ENCODE data around the gene PCDHB2. TPM values are rescaled to one million over a fixed set of nuclear protein-coding genes. Genes with fewer than 3 reads are reported as not detected.
A peak's percentile ranks its signal among the peaks of the same experiment; 100 is the strongest.
"Not testable (repeated sequence)": the region's sequence is repeated elsewhere in the genome, so short reads cannot be mapped to it uniquely, and the experiment has no call there.

Gene PCDHB2
- total and polyA plus RNA-seq, 4 donors, result 5.2 to 10.8 (median 8.1) TPM

DNA sequence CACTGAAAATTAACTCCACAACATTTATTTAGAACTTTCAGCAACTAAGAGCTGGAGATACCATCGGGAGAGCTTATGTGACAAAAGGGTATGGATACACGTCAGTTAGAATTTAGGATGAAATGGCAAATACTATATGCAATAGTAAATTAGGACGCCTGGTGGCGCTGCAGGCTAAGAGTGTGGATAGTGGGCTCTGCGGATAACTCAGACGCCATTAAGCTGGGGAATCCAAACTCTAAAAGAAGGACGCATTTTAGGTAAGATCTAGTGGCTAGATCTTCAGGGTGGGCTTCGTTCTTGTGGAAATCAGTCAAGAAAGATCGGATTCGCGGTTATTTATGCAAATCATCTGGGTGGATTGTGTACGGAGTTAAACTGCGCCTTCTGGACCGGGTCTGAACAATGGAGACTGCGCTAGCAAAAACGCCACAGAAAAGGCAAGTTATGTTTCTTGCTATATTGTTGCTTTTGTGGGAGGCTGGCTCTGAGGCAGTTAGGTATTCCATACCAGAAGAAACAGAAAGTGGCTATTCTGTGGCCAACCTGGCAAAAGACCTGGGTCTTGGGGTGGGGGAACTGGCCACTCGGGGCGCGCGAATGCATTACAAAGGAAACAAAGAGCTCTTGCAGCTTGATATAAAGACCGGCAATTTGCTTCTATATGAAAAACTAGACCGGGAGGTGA, 40.8 kb downstream of the PCDHB2 start, which contains the start of gene PCDHB5:
TSS of gene PCDHB5 (plus strand) at position 177 of the 688 bp plus-strand sequence. CDS start at position 406, 229 bp downstream.
- no peak within 1 kb of the TSS for H3K27ac ChIP-seq (ENCODE audit: low read depth, low read length)
- H3K9me3 ChIP-seq (ENCODE audit: control insufficient read depth, insufficient read depth, low read length), result peaks cover 17% of the 10 kb centered on the region

DNA sequence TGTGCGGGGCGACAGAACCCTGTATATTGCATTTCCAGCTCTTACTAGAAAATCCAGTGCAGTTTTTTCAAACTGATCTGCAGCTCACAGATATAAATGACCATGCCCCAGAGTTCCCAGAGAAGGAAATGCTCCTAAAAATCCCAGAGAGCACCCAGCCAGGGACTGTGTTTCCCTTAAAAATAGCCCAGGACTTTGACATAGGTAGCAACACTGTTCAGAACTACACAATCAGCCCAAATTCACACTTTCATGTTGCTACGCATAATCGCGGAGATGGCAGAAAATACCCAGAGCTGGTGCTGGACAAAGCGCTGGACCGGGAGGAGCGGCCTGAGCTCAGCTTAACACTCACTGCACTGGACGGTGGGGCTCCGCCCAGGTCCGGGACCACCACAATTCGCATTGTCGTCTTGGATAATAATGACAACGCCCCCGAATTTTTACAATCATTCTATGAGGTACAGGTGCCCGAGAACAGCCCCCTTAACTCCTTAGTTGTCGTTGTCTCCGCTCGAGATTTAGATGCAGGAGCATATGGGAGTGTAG, 41.4 kb downstream of the PCDHB2 start:
- H3K9me3 ChIP-seq (ENCODE audit: control insufficient read depth, insufficient read depth, low read length), result peaks cover 17% of the 10 kb centered on the region
- H3K4me1 ChIP-seq (ENCODE audit: control insufficient read depth, insufficient read depth, low read length), result no peaks in the 10 kb centered on the region
- no peaks in the 10 kb centered on the region for H3K36me3 ChIP-seq (ENCODE audit: control insufficient read depth, insufficient read depth, low read length)
- peaks cover 3% of the 10 kb centered on the region for H3K27me3 ChIP-seq (ENCODE audit: control insufficient read depth, insufficient read depth, low read length)
- 34% methylated on average over 13 of the region's 19 CpGs for WGBS (ENCODE audit: insufficient coverage)
- no peak overlapping the region for H3K27ac ChIP-seq (ENCODE audit: low read depth, low read length)
- DNase-seq (ENCODE audit: low read depth in 4 of 6, low spot score in 6 of 6), result peak in 1 of 6 donors; percentile 0
- H3K4me3 ChIP-seq (ENCODE audit: low read depth, low read length), result peak overlapping the region; percentile 4

More for the DNA sequence above, 40.8 kb downstream of the PCDHB2 start, which contains the start of gene PCDHB5:
- no peaks in the 10 kb centered on the region for H3K4me1 ChIP-seq (ENCODE audit: control insufficient read depth, insufficient read depth, low read length)
- 14% methylated on average over 20 of the region's 22 CpGs for WGBS (ENCODE audit: insufficient coverage)
- H3K36me3 ChIP-seq (ENCODE audit: control insufficient read depth, insufficient read depth, low read length), result no peaks in the 10 kb centered on the region
- DNase-seq (ENCODE audit: low read depth in 4 of 6, low spot score in 6 of 6), result peak in 2 of 6 donors; percentile 40 to 49
- peak within 1 kb of the TSS; percentile 4 for H3K4me3 ChIP-seq (ENCODE audit: low read depth, low read length)
- peaks cover 3% of the 10 kb centered on the region for H3K27me3 ChIP-seq (ENCODE audit: control insufficient read depth, insufficient read depth, low read length)

DNA sequence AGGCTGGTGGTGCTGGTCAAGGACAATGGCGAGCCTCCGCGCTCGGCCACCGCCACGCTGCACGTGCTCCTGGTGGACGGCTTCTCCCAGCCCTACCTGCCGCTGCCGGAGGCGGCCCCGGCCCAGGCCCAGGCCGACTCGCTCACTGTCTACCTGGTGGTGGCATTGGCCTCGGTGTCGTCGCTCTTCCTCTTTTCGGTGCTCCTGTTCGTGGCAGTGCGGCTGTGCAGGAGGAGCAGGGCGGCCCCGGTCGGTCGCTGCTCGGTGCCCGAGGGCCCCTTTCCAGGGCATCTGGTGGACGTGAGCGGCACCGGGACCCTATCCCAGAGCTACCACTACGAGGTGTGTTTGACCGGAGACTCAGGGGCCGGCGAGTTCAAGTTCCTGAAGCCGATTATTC, 42.9 kb downstream of the PCDHB2 start:
- not testable (repeated sequence) for H3K27me3 ChIP-seq (ENCODE audit: control insufficient read depth, insufficient read depth, low read length); H3K36me3 ChIP-seq (ENCODE audit: control insufficient read depth, insufficient read depth, low read length); H3K4me1 ChIP-seq (ENCODE audit: control insufficient read depth, insufficient read depth, low read length); H3K4me3 ChIP-seq (ENCODE audit: low read depth, low read length); H3K27ac ChIP-seq (ENCODE audit: low read depth, low read length); DNase-seq (ENCODE audit: low read depth in 4 of 6, low spot score in 6 of 6)
- peaks cover 17% of the 10 kb centered on the region for H3K9me3 ChIP-seq (ENCODE audit: control insufficient read depth, insufficient read depth, low read length)
- WGBS (ENCODE audit: insufficient coverage), result 34% methylated on average over 27 of the region's 34 CpGs

Other genes starting within 250 kb of the PCDHB2 start
- 1 to 10 TPM; 1.2 to 4.1 TPM for gene PCDHA9, start 246.2 kb upstream of the PCDHB2 start, total RNA-seq
- 1 to 10 TPM in 1 of 2 donors, under 1 TPM in 1; 0.11 to 3.5 TPM for gene PCDHA9, start 246.2 kb upstream of the PCDHB2 start, polyA plus RNA-seq (ENCODE audit: insufficient read length in 2 of 2)
- 1 to 10 TPM; 2.6 to 4.6 TPM for gene PCDHA10, start 238.7 kb upstream of the PCDHB2 start, total RNA-seq
- 10 to 100 TPM in 1 of 2 donors, 1 to 10 TPM in 1; 1.1 to 10.8 TPM for gene PCDHA10, start 238.7 kb upstream of the PCDHB2 start, polyA plus RNA-seq (ENCODE audit: insufficient read length in 2 of 2)
- gene PCDHA11, start 225.7 kb upstream of the PCDHB2 start, total RNA-seq, result 10 to 100 TPM in 1 of 2 donors, 1 to 10 TPM in 1; 3.0 to 10.8 TPM
- gene PCDHA11, start 225.7 kb upstream of the PCDHB2 start, polyA plus RNA-seq (ENCODE audit: insufficient read length in 2 of 2), result 10 to 100 TPM; 10.6 to 13.0 TPM
- gene PCDHA12, start 219.3 kb upstream of the PCDHB2 start, total RNA-seq, result 1 to 10 TPM; 2.5 to 3.8 TPM
- gene PCDHA12, start 219.3 kb upstream of the PCDHB2 start, polyA plus RNA-seq (ENCODE audit: insufficient read length in 2 of 2), result 1 to 10 TPM; 3.4 to 4.8 TPM
- 10 to 100 TPM in 1 of 2 donors, 1 to 10 TPM in 1; 1.9 to 12.4 TPM for gene PCDHA13, start 212.5 kb upstream of the PCDHB2 start, total RNA-seq
- 1 to 10 TPM; 3.6 to 5.7 TPM for gene PCDHA13, start 212.5 kb upstream of the PCDHB2 start, polyA plus RNA-seq (ENCODE audit: insufficient read length in 2 of 2)
- 10 to 100 TPM in 1 of 2 donors, 1 to 10 TPM in 1; 3.3 to 14.2 TPM for gene PCDHAC1, start 168.3 kb upstream of the PCDHB2 start, total RNA-seq
- 1 to 10 TPM; 3.6 to 3.8 TPM for gene PCDHAC1, start 168.3 kb upstream of the PCDHB2 start, polyA plus RNA-seq (ENCODE audit: insufficient read length in 2 of 2)
- 10 to 100 TPM in 1 of 2 donors, 1 to 10 TPM in 1; 6.3 to 27.1 TPM for gene PCDHAC2, start 128.1 kb upstream of the PCDHB2 start, total RNA-seq
- 10 to 100 TPM; 13.5 to 14.1 TPM for gene PCDHAC2, start 128.1 kb upstream of the PCDHB2 start, polyA plus RNA-seq (ENCODE audit: insufficient read length in 2 of 2)
- gene PCDHB1, start 43.2 kb upstream of the PCDHB2 start, total RNA-seq, result under 1 TPM; 0.06 to 0.20 TPM
- gene PCDHB1, start 43.2 kb upstream of the PCDHB2 start, polyA plus RNA-seq (ENCODE audit: insufficient read length in 2 of 2), result under 1 TPM; 0.05 to 0.11 TPM
- 1 to 10 TPM; 2.7 to 5.5 TPM for gene PCDHB3, start 5.9 kb downstream of the PCDHB2 start, total RNA-seq
- 1 to 10 TPM; 2.8 to 4.5 TPM for gene PCDHB3, start 5.9 kb downstream of the PCDHB2 start, polyA plus RNA-seq (ENCODE audit: insufficient read length in 2 of 2)
- 1 to 10 TPM; 3.2 to 4.1 TPM for gene PCDHB4, start 27.2 kb downstream of the PCDHB2 start, total RNA-seq
- gene PCDHB4, start 27.2 kb downstream of the PCDHB2 start, polyA plus RNA-seq (ENCODE audit: insufficient read length in 2 of 2), result 1 to 10 TPM; 5.4 to 6.3 TPM
- gene PCDHB5, start 40.6 kb downstream of the PCDHB2 start, total RNA-seq, result 10 to 100 TPM in 1 of 2 donors, 1 to 10 TPM in 1; 8.0 to 10.6 TPM
- gene PCDHB5, start 40.6 kb downstream of the PCDHB2 start, polyA plus RNA-seq (ENCODE audit: insufficient read length in 2 of 2), result 1 to 10 TPM; 5.9 to 6.6 TPM
- 1 to 10 TPM; 1.9 to 2.7 TPM for gene PCDHB6, start 55.4 kb downstream of the PCDHB2 start, total RNA-seq
- 1 to 10 TPM; 5.4 to 5.5 TPM for gene PCDHB6, start 55.4 kb downstream of the PCDHB2 start, polyA plus RNA-seq (ENCODE audit: insufficient read length in 2 of 2)
- gene PCDHB7, start 78.0 kb downstream of the PCDHB2 start, total RNA-seq, result 1 to 10 TPM; 4.6 to 5.2 TPM
- 1 to 10 TPM; 5.2 to 5.5 TPM for gene PCDHB7, start 78.0 kb downstream of the PCDHB2 start, polyA plus RNA-seq (ENCODE audit: insufficient read length in 2 of 2)
- 1 to 10 TPM; 1.7 to 1.9 TPM for gene PCDHB8, start 83.2 kb downstream of the PCDHB2 start, total RNA-seq
- gene PCDHB8, start 83.2 kb downstream of the PCDHB2 start, polyA plus RNA-seq (ENCODE audit: insufficient read length in 2 of 2), result 1 to 10 TPM; 2.2 to 3.0 TPM
- gene PCDHB16, start 87.8 kb downstream of the PCDHB2 start, total RNA-seq, result 1 to 10 TPM; 3.9 to 4.7 TPM
- 1 to 10 TPM; 4.9 to 6.5 TPM for gene PCDHB16, start 87.8 kb downstream of the PCDHB2 start, polyA plus RNA-seq (ENCODE audit: insufficient read length in 2 of 2)
- gene PCDHB9, start 92.5 kb downstream of the PCDHB2 start, total RNA-seq, result 1 to 10 TPM; 2.9 to 3.5 TPM
- gene PCDHB9, start 92.5 kb downstream of the PCDHB2 start, polyA plus RNA-seq (ENCODE audit: insufficient read length in 2 of 2), result 1 to 10 TPM; 7.0 to 8.5 TPM
- 1 to 10 TPM; 5.9 to 9.3 TPM for gene PCDHB10, start 97.7 kb downstream of the PCDHB2 start, total RNA-seq
- 10 to 100 TPM; 11.6 to 15.8 TPM for gene PCDHB10, start 97.7 kb downstream of the PCDHB2 start, polyA plus RNA-seq (ENCODE audit: insufficient read length in 2 of 2)
- gene PCDHB11, start 105.0 kb downstream of the PCDHB2 start, total RNA-seq, result 1 to 10 TPM; 7.6 to 9.7 TPM
- gene PCDHB11, start 105.0 kb downstream of the PCDHB2 start, polyA plus RNA-seq (ENCODE audit: insufficient read length in 2 of 2), result 1 to 10 TPM; 3.8 to 3.9 TPM
- gene PCDHB12, start 114.1 kb downstream of the PCDHB2 start, total RNA-seq, result 10 to 100 TPM in 1 of 2 donors, 1 to 10 TPM in 1; 5.3 to 10.7 TPM
- gene PCDHB12, start 114.1 kb downstream of the PCDHB2 start, polyA plus RNA-seq (ENCODE audit: insufficient read length in 2 of 2), result 1 to 10 TPM; 3.3 to 4.9 TPM
- gene PCDHB13, start 119.3 kb downstream of the PCDHB2 start, total RNA-seq, result 1 to 10 TPM; 4.5 to 8.7 TPM
- gene PCDHB13, start 119.3 kb downstream of the PCDHB2 start, polyA plus RNA-seq (ENCODE audit: insufficient read length in 2 of 2), result 1 to 10 TPM; 3.8 to 5.0 TPM
- 10 to 100 TPM; 10.4 to 11.9 TPM for gene PCDHB14, start 128.7 kb downstream of the PCDHB2 start, total RNA-seq
- 10 to 100 TPM; 15.4 to 17.4 TPM for gene PCDHB14, start 128.7 kb downstream of the PCDHB2 start, polyA plus RNA-seq (ENCODE audit: insufficient read length in 2 of 2)
- 10 to 100 TPM; 10.4 to 15.2 TPM for gene PCDHB15, start 150.8 kb downstream of the PCDHB2 start, total RNA-seq
- gene PCDHB15, start 150.8 kb downstream of the PCDHB2 start, polyA plus RNA-seq (ENCODE audit: insufficient read length in 2 of 2), result 10 to 100 TPM; 12.3 to 21.1 TPM
- under 1 TPM in 1 of 2 donors, not detected in 1; 0.39 TPM for gene SLC25A2, start 209.4 kb downstream of the PCDHB2 start, total RNA-seq
- gene SLC25A2, start 209.4 kb downstream of the PCDHB2 start, polyA plus RNA-seq (ENCODE audit: insufficient read length in 2 of 2), result under 1 TPM in 1 of 2 donors, not detected in 1; 0.15 TPM
- gene TAF7, start 226.2 kb downstream of the PCDHB2 start, total RNA-seq, result 100 to 1,000 TPM in 1 of 2 donors, 10 to 100 TPM in 1; 98.2 to 111 TPM
- 100 to 1,000 TPM in 1 of 2 donors, 10 to 100 TPM in 1; 90.1 to 101 TPM for gene TAF7, start 226.2 kb downstream of the PCDHB2 start, polyA plus RNA-seq (ENCODE audit: insufficient read length in 2 of 2)
- 1 to 10 TPM; 1.4 to 3.0 TPM for gene PCDHGA1, start 235.9 kb downstream of the PCDHB2 start, total RNA-seq
- gene PCDHGA1, start 235.9 kb downstream of the PCDHB2 start, polyA plus RNA-seq (ENCODE audit: insufficient read length in 2 of 2), result 1 to 10 TPM; 2.5 to 3.8 TPM
- gene PCDHGA2, start 244.1 kb downstream of the PCDHB2 start, total RNA-seq, result 10 to 100 TPM in 1 of 2 donors, 1 to 10 TPM in 1; 8.9 to 10.4 TPM
- 10 to 100 TPM; 14.0 to 17.7 TPM for gene PCDHGA2, start 244.1 kb downstream of the PCDHB2 start, polyA plus RNA-seq (ENCODE audit: insufficient read length in 2 of 2)
- 10 to 100 TPM in 1 of 2 donors, 1 to 10 TPM in 1; 9.2 to 10.5 TPM for gene PCDHGA3, start 249.2 kb downstream of the PCDHB2 start, total RNA-seq
- 10 to 100 TPM; 12.3 to 19.2 TPM for gene PCDHGA3, start 249.2 kb downstream of the PCDHB2 start, polyA plus RNA-seq (ENCODE audit: insufficient read length in 2 of 2)